Astrocyte of the cerebellum (primary cell): Measurements from ENCODE around the gene PLCL1.
"Not testable (repeated sequence)": the region's sequence is repeated elsewhere in the genome, so short reads cannot be mapped to it uniquely, and the experiment has no call there.

ENCODE experiments used
- DNase-seq: peaks from one replicate; pipeline ENCODE4 v3.0.0-alpha.2; 2011; ENCODE audit warnings: low read depth
- H3K4me3 ChIP-seq: 2 replicates; pipeline ENCODE4 v1.5.1; 2011; ENCODE audit warnings: mild to moderate bottlenecking, low read depth, low read length, moderate library complexity
- CTCF ChIP-seq: IDR thresholded peaks from 2 replicates; pipeline ENCODE4 v1.5.1; 2012; ENCODE audit warnings: low read length, low read depth, moderate library complexity, mild to moderate bottlenecking; ENCODE audit errors: missing control alignments
- in situ Hi-C: cut with HindIII; loops from 2 replicates; pipeline ENCODE4 v1.10.0; 2017; ENCODE audit warnings: low sequenced_read_pairs

The PLCL1 gene

GRCh38 chr2:198186257-198186656 lies 381.9 kb downstream of the PLCL1 start:
- no peak for DNase-seq
- TF ChIP-seq CTCF: no peak
- H3K4me3 ChIP-seq: no peak overlapping the region
- in situ Hi-C loops: no loop called here

- no peak for DNase-seq
- in situ Hi-C loops: no loop called here
- no peak overlapping the region for H3K4me3 ChIP-seq
- no peak for TF ChIP-seq CTCF
Measured at GRCh38 chr2:198187841-198188240, 383.4 kb downstream of the PLCL1 start.

GRCh38 chr2:198188982-198189381 lies 384.6 kb downstream of the PLCL1 start:
- DNase-seq: no peak
- H3K4me3 ChIP-seq: no peak overlapping the region
- TF ChIP-seq CTCF: no peak
- in situ Hi-C loops: no loop called here

GRCh38 chr2:198191651-198192050 lies 387.3 kb downstream of the PLCL1 start:
- no peak overlapping the region for H3K4me3 ChIP-seq
- DNase-seq: no peak
- in situ Hi-C loops: no loop called here
- no peak for TF ChIP-seq CTCF

- in situ Hi-C loops: not testable (repeated sequence)
Measured at GRCh38 chr2:198196556-198196955, 392.2 kb downstream of the PLCL1 start.

More at GRCh38 chr2:198196556-198196955, 392.2 kb downstream of the PLCL1 start:
- H3K4me3 ChIP-seq, DNase-seq: not testable (repeated sequence)
